Measurements from ENCODE around the gene LCE2C. TPM values are rescaled to one million over a fixed set of nuclear protein-coding genes. Genes with fewer than 3 reads are reported as not detected.
"Not testable (repeated sequence)": the region's sequence is repeated elsewhere in the genome, so short reads cannot be mapped to it uniquely, and the experiment has no call there.

LCE2C gene
- polyA plus RNA-seq, 2 of the 4 experiments (the other 2 are of a cell fraction), result not detected

DNA sequence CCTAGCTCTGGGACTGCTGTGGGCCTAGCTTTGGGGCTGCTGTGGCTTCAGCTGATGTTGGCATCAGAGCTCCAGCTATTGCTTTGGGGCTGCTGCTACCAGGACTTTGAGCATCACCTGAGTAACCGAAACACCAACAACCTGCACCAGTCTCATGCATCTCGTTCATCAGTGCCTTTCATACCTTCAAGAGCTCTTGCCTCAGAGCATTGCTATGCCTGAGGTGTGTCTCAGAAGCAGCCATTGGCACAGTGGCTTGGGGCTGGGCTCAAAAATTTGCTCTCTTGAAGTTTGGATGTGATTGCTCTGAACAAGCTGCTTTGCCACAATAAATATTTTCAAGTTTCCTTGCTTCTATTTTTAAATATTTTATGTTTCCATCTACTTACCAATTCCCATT lies 18.6 kb upstream of the LCE2C start:
- FAIRE-seq, result no peak
- no peaks in the 10 kb centered on the region for H3K9me3 ChIP-seq
- 9% methylated on average over 2 of the region's 2 CpGs for WGBS (ENCODE audit: missing lambda C conversion rate)
- H3K4me2 ChIP-seq, result no peak overlapping the region
- CTCF ChIA-PET, result interaction anchor here (0.9 to 4.6 kb wide), 4 partner anchors 9 to 263 kb away, joined by 3 to 34 read pairs (median 4); no protein-coding TSS in a partner anchor
- H3K27ac ChIP-seq, result no peak overlapping the region
- DNase-seq (ENCODE audit: low read depth in 1 of 2, low spot score in 1 of 2), result no peak
- POLR2A ChIA-PET, result no interaction called here
- no peaks in the 10 kb centered on the region for H3K4me1 ChIP-seq
- TF ChIP-seq TP53 (CRISPR knock-in tag; IDR thresholded peaks at IDR 0.05), result no peak
- ATAC-seq, result no peak
- H3K4me3 ChIP-seq, result no peak overlapping the region

- WGBS (ENCODE audit: missing lambda C conversion rate), result 18% methylated on average over 4 of the region's 4 CpGs
- Histone ChIP-seq H3K9me3 (no peaks in the 10 kb centered on the region), H3K4me2 (no peak overlapping the region), H3K4me1 (no peaks in the 10 kb centered on the region), H3K4me3 (no peak overlapping the region), H3K27ac (no peak overlapping the region)
- ATAC-seq (no peak), FAIRE-seq (no peak), DNase-seq (ENCODE audit: low read depth in 1 of 2, low spot score in 1 of 2) (no peak)
- ChIA-PET CTCF (interaction anchor here (1.1 to 1.5 kb wide), 4 partner anchors 9 to 563 kb away, joined by 3 to 6 read pairs (median 3); no protein-coding TSS in a partner anchor), POLR2A (no interaction called here)
- no peak for TF ChIP-seq SMC3 (IDR thresholded peaks at IDR 0.05)
- no peak for TF ChIP-seq JUNB (IDR thresholded peaks at IDR 0.05)
- TF ChIP-seq POLR2A (IDR thresholded peaks at IDR 0.05; ENCODE audit: low read length), result no peak
- no peak for TF ChIP-seq HES2 (IDR thresholded peaks at IDR 0.05)
- no peak for TF ChIP-seq GATA3 (IDR thresholded peaks at IDR 0.05; ENCODE audit: borderline replicate concordance)
- TF ChIP-seq CBX8 (IDR thresholded peaks at IDR 0.05), result no peak
- TF ChIP-seq MYC (IDR thresholded peaks at IDR 0.05; ENCODE audit: borderline replicate concordance, low read length), result no peak
- no peak for TF ChIP-seq MAX (IDR thresholded peaks at IDR 0.05)
- TF ChIP-seq SREBF2 (IDR thresholded peaks at IDR 0.05), result no peak
- no peak for TF ChIP-seq ZNF302 (CRISPR knock-in tag; IDR thresholded peaks at IDR 0.05)
Measured at GRCh38 chr1:152657677-152658076, 17.4 kb upstream of the LCE2C start.

GRCh38 chr1:152658649-152659048 lies 16.4 kb upstream of the LCE2C start:
- FAIRE-seq, result no peak
- CTCF ChIA-PET, result interaction anchor here (1.5 kb wide), 1 partner anchor 267 kb away, joined by 6 read pairs; no protein-coding TSS in a partner anchor
- 38% methylated on average over 3 of the region's 3 CpGs for WGBS (ENCODE audit: missing lambda C conversion rate)

GRCh38 chr1:152663098-152663497 lies 12.0 kb upstream of the LCE2C start, which contains the start of gene LCE2D:
TSS of gene LCE2D (plus strand) at chr1:152663380. CDS start at chr1:152664106, 726 bp downstream.
- no peak for FAIRE-seq
- CTCF ChIA-PET, result interaction anchor here (1.4 to 4.0 kb wide), 3 partner anchors 9 to 208 kb away, joined by 3 to 37 read pairs (median 4); no protein-coding TSS in a partner anchor
- TF ChIP-seq USF2 (IDR thresholded peaks at IDR 0.05), result no peak
- TF ChIP-seq CHD4 (IDR thresholded peaks at IDR 0.05; ENCODE audit: borderline replicate concordance), result no peak
- TF ChIP-seq ZFP36 (IDR thresholded peaks at IDR 0.05; ENCODE audit: borderline replicate concordance, partially characterized antibody), result no peak

More at GRCh38 chr1:152658649-152659048, 16.4 kb upstream of the LCE2C start:
- Histone ChIP-seq H3K4me2 (no peak overlapping the region), H3K27ac (no peak overlapping the region), H3K9me3 (no peaks in the 10 kb centered on the region), H3K4me3 (no peak overlapping the region), H3K4me1 (no peaks in the 10 kb centered on the region)
- DNase-seq (ENCODE audit: low read depth in 1 of 2, low spot score in 1 of 2) (no peak), ATAC-seq (no peak)
- POLR2A ChIA-PET, result no interaction called here
- TF ChIP-seq NPAS2 (CRISPR knock-in tag; IDR thresholded peaks at IDR 0.05; ENCODE audit: borderline replicate concordance) (no peak), BCL3 (IDR thresholded peaks at IDR 0.05) (no peak), RARB (CRISPR knock-in tag; IDR thresholded peaks at IDR 0.05) (no peak), HES2 (IDR thresholded peaks at IDR 0.05) (no peak)

GRCh38 chr1:152666171-152666570 lies 8.9 kb upstream of the LCE2C start:
- H3K27ac ChIP-seq; H3K9me3 ChIP-seq; DNase-seq (ENCODE audit: low read depth in 1 of 2, low spot score in 1 of 2); H3K4me1 ChIP-seq; H3K4me2 ChIP-seq; FAIRE-seq; ATAC-seq; H3K4me3 ChIP-seq; POLR2A ChIA-PET: not testable (repeated sequence)
- CTCF ChIA-PET, result interaction anchor here (0.6 to 2.1 kb wide), 2 partner anchors 10 to 12 kb away, joined by 5 to 6 read pairs; no protein-coding TSS in a partner anchor
- WGBS (ENCODE audit: missing lambda C conversion rate), result 10% methylated on average over 1 of the region's 1 CpG

More at GRCh38 chr1:152663098-152663497, 12.0 kb upstream of the LCE2C start, which contains the start of gene LCE2D:
- DNase-seq (ENCODE audit: low read depth in 1 of 2, low spot score in 1 of 2) (no peak), ATAC-seq (no peak)
- Histone ChIP-seq H3K9me3 (no peaks in the 10 kb centered on the region), H3K27ac (no peak within 1 kb of the TSS), H3K4me1 (no peaks in the 10 kb centered on the region), H3K4me3 (no peak within 1 kb of the TSS), H3K4me2 (no peak within 1 kb of the TSS)
- 0% methylated on average over 3 of the region's 3 CpGs for WGBS (ENCODE audit: missing lambda C conversion rate)
- POLR2A ChIA-PET, result no interaction called here

Data from A549 (cell line).